HCT116 (cell line): ENCODE results near the gene LCN2. TPM values are rescaled to one million over a fixed set of nuclear protein-coding genes. Genes with fewer than 3 reads are reported as not detected.

Experiments used
- ATAC-seq: fragments of 200-7000 bp; cut with Tn5 transposase; 2 replicates; pipeline ENCODE4 v1.9.1; 2020; ENCODE audit warnings: mild to moderate bottlenecking, moderate library complexity
- BruUV-seq: library from RNA; stranded (reverse); fragments of 400-500 nt; replicated peaks from 2 replicates; lab custom pipeline; 2021; lab: Mats Ljungman, UMichigan
- CTCF ChIA-PET: fragments of 300-600 bp; sonication (Branson Sonifier 250); formaldehyde crosslinking; loops from one replicate; lab custom pipeline; 2021; ENCODE audit warnings: antibody characterized with exemption; lab: Charles Lee
- POLR2A ChIA-PET: fragments of 300-600, 350-600 bp; sonication (Branson Sonifier 250); formaldehyde crosslinking; loops from one replicate; lab custom pipeline; 2021; ENCODE audit warnings: antibody characterized with exemption; lab: Charles Lee
- RAD21 ChIA-PET, 2 experiments: fragments of 300-600 bp; sonication (Branson Sonifier 250); formaldehyde crosslinking; loops; one replicate each; lab custom pipeline; 2023; ENCODE audit warnings: low total read pairs in 2 of 2; ENCODE audit not compliant: uncharacterized antibody in 2 of 2, unreplicated experiment in 2 of 2, low non-redundant PET in 1 of 2; lab: Charles Lee
- DNase-seq: peaks from one replicate; pipeline ENCODE4 v3.0.0-alpha.2; 2010; ENCODE audit warnings: low read depth, low spot score
- H2AFZ ChIP-seq: fragments of 200-600 bp; shearing (Covaris generic), sonication (generic); 2 replicates; pipeline ENCODE4 v1.6.1; 2017; ENCODE audit warnings: low read depth, mixed run types, mixed read lengths, antibody characterized with exemption, low read length; ENCODE audit not compliant: poor library complexity, severe bottlenecking
- H3K27ac ChIP-seq: 2 replicates; pipeline ENCODE4 v1.5.1; 2012; ENCODE audit warnings: low read depth, low read length
- H3K27me3 ChIP-seq: fragments of 200-600 bp; sonication (generic); 2 replicates; pipeline ENCODE4 v1.6.1; 2016; ENCODE audit warnings: mixed run types, low read length, mixed read lengths; ENCODE audit not compliant: insufficient read depth
- H3K36me3 ChIP-seq, 2 experiments: fragments of 200-500 bp in 1 of 2; fragments of 200-600 bp in 1 of 2; sonication (Bioruptor generic) in 1 of 2; sonication (generic) in 1 of 2; 2 replicates each; pipeline versions ENCODE4 v1.5.1 to v1.6.1; 2014 to 2016; ENCODE audit warnings: low read length in 2 of 2, inconsistent platforms in 1 of 2, mixed read lengths in 1 of 2, mixed run types in 1 of 2; ENCODE audit not compliant: insufficient read depth in 2 of 2, control insufficient read depth in 1 of 2
- H3K4me1 ChIP-seq, 2 experiments: fragments of 200-600 bp in 1 of 2; sonication (generic) in 1 of 2; 2 replicates each; pipeline versions ENCODE4 v1.5.1 to v1.6.1; 2012 to 2017; ENCODE audit warnings: low read length in 2 of 2, inconsistent platforms in 1 of 2, mild to moderate bottlenecking in 1 of 2, mixed read lengths in 1 of 2, mixed run types in 1 of 2, moderate library complexity in 1 of 2; ENCODE audit not compliant: insufficient read depth in 2 of 2, control insufficient read depth in 1 of 2
- H3K4me2 ChIP-seq: fragments of 200-600 bp; sonication (generic); 2 replicates; pipeline ENCODE4 v1.6.1; 2017; ENCODE audit warnings: mixed run types, low read length, mixed read lengths
- H3K4me3 ChIP-seq, 2 experiments: fragments of 200-600 bp in 1 of 2; sonication (generic) in 1 of 2; replicated peaks in 1 of 2; 2 replicates each; pipeline ENCODE4 v1.5.1; 2011 to 2016; ENCODE audit warnings: low read length in 2 of 2, control low read depth in 1 of 2, low read depth in 1 of 2, mild to moderate bottlenecking in 1 of 2, mixed read lengths in 1 of 2, mixed run types in 1 of 2
- H3K79me2 ChIP-seq: fragments of 200-600 bp; sonication (generic); 2 replicates; pipeline ENCODE4 v1.6.1; 2017; ENCODE audit warnings: mild to moderate bottlenecking, mixed run types, low read length, moderate library complexity, mixed read lengths; ENCODE audit not compliant: insufficient read depth
- H3K9ac ChIP-seq: fragments of 200-600 bp; sonication (generic); 2 replicates; pipeline ENCODE4 v1.6.1; 2016; ENCODE audit warnings: low read length, mixed read lengths
- H3K9me2 ChIP-seq: fragments of 200-600 bp; sonication (generic), shearing (Covaris generic); 2 replicates; pipeline ENCODE4 v1.6.1; 2017; ENCODE audit warnings: mixed run types, mild to moderate bottlenecking, moderate library complexity; ENCODE audit not compliant: insufficient read depth
- H3K9me3 ChIP-seq, 2 experiments: fragments of 200-500 bp in 1 of 2; fragments of 200-600 bp in 1 of 2; sonication (Bioruptor generic) in 1 of 2; sonication (generic) in 1 of 2; 2 replicates each; pipeline ENCODE4 v1.6.1; 2014 to 2017; ENCODE audit warnings: low read length in 2 of 2, mixed read lengths in 2 of 2, inconsistent platforms in 1 of 2, low read depth in 1 of 2, mild to moderate bottlenecking in 1 of 2, mixed run types in 1 of 2, moderate library complexity in 1 of 2; ENCODE audit not compliant: control insufficient read depth in 1 of 2, insufficient read depth in 1 of 2
- H4K20me1 ChIP-seq: fragments of 200-600 bp; sonication (generic), shearing (Covaris generic); 2 replicates; pipeline ENCODE4 v1.6.1; 2017; ENCODE audit warnings: mixed run types, mild to moderate bottlenecking, moderate library complexity; ENCODE audit not compliant: insufficient read depth
- CBX3 ChIP-seq: IDR thresholded peaks from 2 replicates; pipeline ENCODE4 v1.6.1; 2012; ENCODE audit warnings: low read depth
- CTCF ChIP-seq, 3 experiments: fragments of 200-600 bp in 1 of 3; sonication (generic) in 1 of 3; IDR thresholded peaks in 2 of 3; conservative IDR thresholded peaks in 1 of 3; 2 replicates each; pipeline ENCODE4 v1.5.1; 2012 to 2017; ENCODE audit warnings: low read depth in 2 of 3, low read length in 2 of 3, antibody characterized with exemption in 1 of 3, borderline replicate concordance in 1 of 3, control low read depth in 1 of 3, mild to moderate bottlenecking in 1 of 3, mixed read lengths in 1 of 3, mixed run types in 1 of 3, moderate library complexity in 1 of 3; ENCODE audit not compliant: insufficient read depth in 1 of 3
- EZH2 ChIP-seq: fragments of 200-600 bp; sonication (generic); IDR thresholded peaks from 2 replicates; pipeline ENCODE4 v1.6.1; 2017; ENCODE audit warnings: antibody characterized with exemption, mixed run types
- EZH2phosphoT487 ChIP-seq: fragments of 200-600 bp; IDR thresholded peaks from 2 replicates; pipeline ENCODE4 v1.6.1; 2018; ENCODE audit warnings: antibody characterized with exemption, borderline replicate concordance
- FOSL1 ChIP-seq: IDR thresholded peaks from 2 replicates; pipeline ENCODE4 v1.6.1; 2012; ENCODE audit warnings: low read depth
- POLR2A ChIP-seq: IDR thresholded peaks from 2 replicates; pipeline ENCODE4 v1.7.0; 2011; ENCODE audit warnings: borderline replicate concordance; ENCODE audit not compliant: insufficient read depth, insufficient read length; ENCODE audit errors: extremely low read depth
- RAD21 ChIP-seq: IDR thresholded peaks from 2 replicates; pipeline ENCODE4 v1.6.1; 2012; ENCODE audit warnings: low read depth, mild to moderate bottlenecking
- SRF ChIP-seq: IDR thresholded peaks from 2 replicates; pipeline ENCODE4 v1.6.1; 2012; ENCODE audit warnings: low read depth
- TCF7L2 ChIP-seq: IDR thresholded peaks from 2 replicates; pipeline ENCODE4 v1.7.0; 2011; ENCODE audit warnings: borderline replicate concordance, inconsistent platforms; ENCODE audit not compliant: insufficient read depth, insufficient read length; ENCODE audit errors: extremely low read depth
- ZFX ChIP-seq: fragments of 450-650 bp; IDR thresholded peaks from 2 replicates; pipeline ENCODE4 v1.6.1; 2017
- intact Hi-C: fragments of 100-400 bp; cut with micrococcal nuclease; formaldehyde crosslinking; loops from 2 replicates; pipeline ENCODE4 v1.10.0; 2022
- total RNA-seq: library from RNA; stranded (reverse); gene quantifications from one replicate; pipeline ENCODE4 v1.2.1, GENCODE V29; 2021; ENCODE audit not compliant: unreplicated experiment
- TF ChIP-seq, protein P1 (sequence below): IDR thresholded peaks from 2 replicates; pipeline ENCODE4 v1.6.1; 2012
- TF ChIP-seq, protein P2 (sequence below): IDR thresholded peaks from 2 replicates; pipeline ENCODE4 v1.6.1; 2012
- TF ChIP-seq, protein P3 (sequence below): IDR thresholded peaks from 2 replicates; pipeline ENCODE4 v1.6.1; 2011; ENCODE audit warnings: mild to moderate bottlenecking, low read length, moderate library complexity; ENCODE audit not compliant: insufficient replicate concordance; ENCODE audit errors: extremely low read depth

LCN2 gene
- total RNA-seq, 1 experiment from 2014 or later, result 9.2 TPM

- H3K9me3 ChIP-seq, result no peaks in the 10 kb centered on the region
- ChIA-PET RAD21 (no interaction called here), POLR2A (no interaction called here), CTCF (no interaction called here)
- no peaks in the 10 kb centered on the region for H3K79me2 ChIP-seq
- H3K4me2 ChIP-seq, result peak overlapping the region; percentile 49
- peaks cover 10 to 32% of the 10 kb centered on the region in 2 experiments for H3K4me1 ChIP-seq
- peak overlapping the region; percentile 33; the same call in 1 of the 2 replicates for H3K27ac ChIP-seq
- no peaks in the 10 kb centered on the region for H3K9me2 ChIP-seq
- H3K36me3 ChIP-seq, result no peaks in the 10 kb centered on the region
- no peak for DNase-seq
- TF ChIP-seq, protein P1, sequence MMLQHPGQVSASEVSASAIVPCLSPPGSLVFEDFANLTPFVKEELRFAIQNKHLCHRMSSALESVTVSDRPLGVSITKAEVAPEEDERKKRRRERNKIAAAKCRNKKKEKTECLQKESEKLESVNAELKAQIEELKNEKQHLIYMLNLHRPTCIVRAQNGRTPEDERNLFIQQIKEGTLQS, result no peak
- TF ChIP-seq, protein P2, sequence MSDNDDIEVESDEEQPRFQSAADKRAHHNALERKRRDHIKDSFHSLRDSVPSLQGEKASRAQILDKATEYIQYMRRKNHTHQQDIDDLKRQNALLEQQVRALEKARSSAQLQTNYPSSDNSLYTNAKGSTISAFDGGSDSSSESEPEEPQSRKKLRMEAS, result no peak
- no peak for TF ChIP-seq CTCF (IDR thresholded peaks at IDR 0.05 in 2 of 3, conservative IDR thresholded peaks at IDR 0.05 in 1 of 3; ENCODE audit: borderline replicate concordance in 1 of 3, insufficient read depth in 1 of 3, low read depth in 2 of 3, low read length in 2 of 3)
- TF ChIP-seq TCF7L2, result no peak
- no peak overlapping the region for H3K4me3 ChIP-seq
- ATAC-seq, result no peak
- no TSS peak for BruUV-seq
- H3K27me3 ChIP-seq, result no peaks in the 10 kb centered on the region
- H3K9ac ChIP-seq, result peak overlapping the region; percentile 25
- H4K20me1 ChIP-seq, result no peaks in the 10 kb centered on the region
- intact Hi-C loops, result no loop called here
- no peak overlapping the region for H2AFZ ChIP-seq
These were observed 698 bp upstream of the LCN2 start for GRCh38 chr9:128148509-128149000.

- Histone ChIP-seq H3K9me2 (no peaks in the 10 kb centered on the region), H3K27me3 (no peaks in the 10 kb centered on the region), H3K4me3 (no peak overlapping the region), H3K9ac (no peak overlapping the region), H4K20me1 (no peaks in the 10 kb centered on the region), H3K79me2 (no peaks in the 10 kb centered on the region), H3K27ac (no peak overlapping the region), H3K4me2 (no peak overlapping the region; the same call in 1 of the 2 replicates), H3K36me3 (no peaks in the 10 kb centered on the region), H2AFZ (no peak overlapping the region), H3K9me3 (no peaks in the 10 kb centered on the region), H3K4me1 (peaks cover 10 to 29% of the 10 kb centered on the region in 2 experiments)
- no peak for DNase-seq
- BruUV-seq, result no TSS peak
- ChIA-PET POLR2A (interaction anchor here (2.1 kb wide), 1 partner anchor 10 kb away, joined by 7 read pairs; the partner anchor contains the start of gene BBLN), CTCF (interaction anchor here (0.8 kb wide), 1 partner anchor 9 kb away, joined by 4 read pairs; no protein-coding TSS in a partner anchor), RAD21 (no interaction called here)
- intact Hi-C loops, result no loop called here
- no peak for ATAC-seq
- TF ChIP-seq ZFX (no peak), RAD21 (no peak), EZH2 (no peak), EZH2phosphoT487 (no peak), FOSL1 (no peak), CBX3 (no peak), SRF (no peak), POLR2A (no peak)
- TF ChIP-seq, protein P1, result no peak
- TF ChIP-seq, protein P3, sequence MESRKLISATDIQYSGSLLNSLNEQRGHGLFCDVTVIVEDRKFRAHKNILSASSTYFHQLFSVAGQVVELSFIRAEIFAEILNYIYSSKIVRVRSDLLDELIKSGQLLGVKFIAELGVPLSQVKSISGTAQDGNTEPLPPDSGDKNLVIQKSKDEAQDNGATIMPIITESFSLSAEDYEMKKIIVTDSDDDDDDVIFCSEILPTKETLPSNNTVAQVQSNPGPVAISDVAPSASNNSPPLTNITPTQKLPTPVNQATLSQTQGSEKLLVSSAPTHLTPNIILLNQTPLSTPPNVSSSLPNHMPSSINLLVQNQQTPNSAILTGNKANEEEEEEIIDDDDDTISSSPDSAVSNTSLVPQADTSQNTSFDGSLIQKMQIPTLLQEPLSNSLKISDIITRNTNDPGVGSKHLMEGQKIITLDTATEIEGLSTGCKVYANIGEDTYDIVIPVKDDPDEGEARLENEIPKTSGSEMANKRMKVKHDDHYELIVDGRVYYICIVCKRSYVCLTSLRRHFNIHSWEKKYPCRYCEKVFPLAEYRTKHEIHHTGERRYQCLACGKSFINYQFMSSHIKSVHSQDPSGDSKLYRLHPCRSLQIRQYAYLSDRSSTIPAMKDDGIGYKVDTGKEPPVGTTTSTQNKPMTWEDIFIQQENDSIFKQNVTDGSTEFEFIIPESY, result no peak
- TF ChIP-seq, protein P2, result no peak
These were observed 819 bp downstream of the LCN2 start for GRCh38 chr9:128149951-128150593.
